K562 (cell line): ENCODE measurements around the gene PTPRC. TPM values are rescaled to one million over a fixed set of nuclear protein-coding genes. Genes with fewer than 3 reads are reported as not detected.

Experiments
- ATF3 ChIP-seq, 2 experiments: fragments of 450-650 bp in 1 of 2; sonication (generic) in 1 of 2; formaldehyde crosslinking in 1 of 2; IDR thresholded peaks in 1 of 2; conservative IDR thresholded peaks in 1 of 2; 2 replicates each; pipeline versions ENCODE4 v1.6.1 to v1.8.1; 2016 to 2023; ENCODE audit warnings: mild to moderate bottlenecking in 2 of 2, moderate library complexity in 2 of 2, inconsistent platforms in 1 of 2, missing genetic modification reagents in 1 of 2
- CGGBP1 ChIP-seq: fragments of 250-450 bp; sonication (Bioruptor Pico); IDR thresholded peaks from 2 replicates; pipeline ENCODE4 v1.9.0; 2021; ENCODE audit warnings: mild to moderate bottlenecking
- CTBP1 ChIP-seq: fragments of 450-650 bp; IDR thresholded peaks from 2 replicates; pipeline ENCODE4 v1.6.1; 2016; ENCODE audit warnings: borderline replicate concordance
- DMBX1 ChIP-seq: fragments of 250-450 bp; sonication (Bioruptor Pico); IDR thresholded peaks from 2 replicates; pipeline ENCODE4 v1.8.0; 2022; ENCODE audit warnings: inconsistent platforms, mild to moderate bottlenecking, moderate library complexity, borderline replicate concordance
- EP300 ChIP-seq: IDR thresholded peaks from 2 replicates; pipeline ENCODE4 v1.6.1; 2012; ENCODE audit warnings: low read length, improper control_type of control experiment
- FOXA3 ChIP-seq, 2 experiments: fragments of 450-650 bp in 1 of 2; sonication (generic) in 1 of 2; formaldehyde crosslinking; IDR thresholded peaks in 1 of 2; conservative IDR thresholded peaks in 1 of 2; 2 replicates each; pipeline versions ENCODE4 v1.4.0 to v1.8.0; 2020 to 2022; ENCODE audit warnings: mild to moderate bottlenecking in 2 of 2, missing genetic modification reagents in 1 of 2
- FOXM1 ChIP-seq, 2 experiments: fragments of 450-650 bp in 1 of 2; sonication (generic) in 1 of 2; formaldehyde crosslinking in 1 of 2; IDR thresholded peaks; 2 replicates each; pipeline versions ENCODE4 v1.6.1 to v1.9.0; 2017 to 2022; ENCODE audit warnings: low read depth in 2 of 2, mild to moderate bottlenecking in 2 of 2, missing genetic modification reagents in 1 of 2, moderate library complexity in 1 of 2
- HMBOX1 ChIP-seq: sonication (generic); IDR thresholded peaks from 2 replicates; pipeline ENCODE4 v1.6.1; 2016
- SMAD4 ChIP-seq: fragments of 250-450 bp; sonication (Bioruptor Pico); conservative IDR thresholded peaks from 2 replicates; pipeline ENCODE4 v1.8.0; 2021; ENCODE audit warnings: inconsistent platforms, mild to moderate bottlenecking, moderate library complexity
- SRSF9 ChIP-seq: fragments of 200-400 bp; formaldehyde crosslinking; IDR thresholded peaks from 2 replicates; pipeline ENCODE4 v1.6.1; 2017; ENCODE audit warnings: low read depth, low read length, borderline replicate concordance
- TAF15 ChIP-seq: fragments of 200-400 bp; formaldehyde crosslinking; IDR thresholded peaks from 2 replicates; pipeline ENCODE4 v1.6.1; 2017; ENCODE audit warnings: mild to moderate bottlenecking, low read depth, low read length, moderate library complexity
- TBL1XR1 ChIP-seq, 2 experiments: IDR thresholded peaks; 2 replicates each; pipeline ENCODE4 v1.6.1; 2012; ENCODE audit warnings: improper control_type of control experiment in 2 of 2, low read length in 2 of 2, mild to moderate bottlenecking in 1 of 2
- TCF3 ChIP-seq: sonication (generic); formaldehyde crosslinking; IDR thresholded peaks from 2 replicates; pipeline ENCODE4 v1.4.0; 2020; ENCODE audit warnings: mild to moderate bottlenecking, missing genetic modification reagents
- TEAD1 ChIP-seq, 2 experiments: fragments of 450-650 bp in 1 of 2; sonication (generic) in 1 of 2; formaldehyde crosslinking; IDR thresholded peaks; 2 replicates each; pipeline versions ENCODE4 v1.4.0 to v1.8.0; 2020 to 2022; ENCODE audit warnings: mild to moderate bottlenecking in 2 of 2, missing genetic modification reagents in 1 of 2
- ZBTB26 ChIP-seq: fragments of 450-650 bp; formaldehyde crosslinking; IDR thresholded peaks from 2 replicates; pipeline ENCODE4 v1.4.0; 2022; ENCODE audit warnings: missing genetic modification characterization
- ZMIZ1 ChIP-seq, 2 experiments: fragments of 150-350 bp in 1 of 2; IDR thresholded peaks; 2 replicates each; pipeline ENCODE4 v1.6.1; 2012 to 2016; ENCODE audit warnings: low read depth in 2 of 2, low read length in 2 of 2, mild to moderate bottlenecking in 1 of 2, moderate library complexity in 1 of 2
- ZNF3 ChIP-seq: fragments of 250-450 bp; sonication (Bioruptor Pico); IDR thresholded peaks from 2 replicates; pipeline ENCODE4 v1.5.0; 2021; ENCODE audit warnings: mild to moderate bottlenecking, moderate library complexity
- ZNF589 ChIP-seq: fragments of 200-800 bp; sonication (Bioruptor generic); IDR thresholded peaks from 2 replicates; pipeline ENCODE4 v1.6.1; 2016; ENCODE audit warnings: low read depth, missing genetic modification characterization, missing compliant biosample characterization
- ZSCAN29 ChIP-seq: fragments of 450-650 bp; IDR thresholded peaks from 2 replicates; pipeline ENCODE4 v1.6.1; 2017
- polyA plus RNA-seq, 8 experiments: library from polyadenylated mRNA; depleted of rRNA in 4 of 8; stranded (reverse) in 5 of 8; unstranded in 3 of 8; fragments of >200 nt; fragmentation: Nextera tagmentation in 2 of 8; fragmentation: Illumina TruSeq in 1 of 8; extraction: Ambion mirVana in 2 of 8; extraction: Trizol in 1 of 8; gene quantifications; 2 replicates each; pipeline versions ENCODE4 v1.2.1 to v1.2.3, GENCODE V29; 2011 to 2014; ENCODE audit warnings: inconsistent platforms in 1 of 8, missing spikeins in 1 of 8
- total RNA-seq, 7 experiments: library from RNA; depleted of rRNA in 6 of 7; stranded (reverse); fragments of >200 nt in 6 of 7; fragmentation: Illumina TruSeq in 2 of 7; extraction: Trizol in 2 of 7; gene quantifications; 2 replicates each; pipeline versions ENCODE4 v1.2.1 to v1.2.3, GENCODE V29; 2011 to 2021; ENCODE audit warnings: low replicate concordance in 1 of 7

The PTPRC gene
- total and polyA plus RNA-seq, 9 of the 15 experiments (the other 6 are each of a cell fraction or from before 2014, with no cell fraction given) = 7.1 to 107 (median 62.9) TPM

GRCh38 chr1:198669023-198669698 lies 30.3 kb downstream of the PTPRC start (continued):
- TF ChIP-seq ZNF3 (CRISPR knock-in tag) = no peak
- 0 out of 2 replicates have a peak, but pooled peaks have one; percentile 14 for TF ChIP-seq HMBOX1
- peak; percentile 65 for TF ChIP-seq TCF3 (CRISPR knock-in tag)
- peak; percentile 68; the same call in 1 of the 2 replicates for TF ChIP-seq EP300
- TF ChIP-seq FOXM1 (IDR thresholded peaks at IDR 0.05; ENCODE audit: low read depth) = peak; percentile 24; the same call in 1 of the 2 replicates
- no peak for TF ChIP-seq FOXM1 (CRISPR knock-in tag; IDR thresholded peaks at IDR 0.05; ENCODE audit: low read depth)
- no peak for TF ChIP-seq SMAD4 (CRISPR knock-in tag)
- no peak for TF ChIP-seq SRSF9
- TF ChIP-seq CTBP1 = peak; percentile 35; the same call in 1 of the 2 replicates
- TF ChIP-seq ZMIZ1 (IDR thresholded peaks at IDR 0.05; ENCODE audit: low read depth in 2 of 2, low read length in 2 of 2) = no peak
- TF ChIP-seq TEAD1 (CRISPR knock-in tag; IDR thresholded peaks at IDR 0.05) = peak; percentile 60 to 94; a peak in 3 of 4 replicates
- TF ChIP-seq TAF15 = no peak
- TF ChIP-seq TBL1XR1 (IDR thresholded peaks at IDR 0.05; ENCODE audit: low read length in 2 of 2) = no peak
- TF ChIP-seq CGGBP1 (CRISPR knock-in tag) = no peak
- peak; percentile 71 for TF ChIP-seq ATF3 (IDR thresholded peaks at IDR 0.05)
- no peak for TF ChIP-seq ATF3 (CRISPR knock-in tag; conservative IDR thresholded peaks at IDR 0.05)
- peak; percentile 47; the same call in 1 of the 2 replicates for TF ChIP-seq DMBX1 (CRISPR knock-in tag)
- no peak for TF ChIP-seq ZSCAN29
- 0 out of 2 replicates have a peak, but pooled peaks have one; percentile 62 for TF ChIP-seq ZNF589 (CRISPR knock-in tag)
- no peak for TF ChIP-seq ZBTB26
- TF ChIP-seq FOXA3 (CRISPR knock-in tag; conservative IDR thresholded peaks at IDR 0.05 in 1 of 2, IDR thresholded peaks at IDR 0.05 in 1 of 2) = peak; percentile 93 to 95
